HK-2 (cell line): ENCODE results near the gene GMPS.
A peak's percentile ranks its signal among the peaks of the same experiment; 100 is the strongest.
"Not testable (repeated sequence)": the region's sequence is repeated elsewhere in the genome, so short reads cannot be mapped to it uniquely, and the experiment has no call there.

Experiments used
- DNase-seq: peaks from one replicate; pipeline ENCODE4 v3.0.0-alpha.2; 2018; ENCODE audit not compliant: unreplicated experiment

Gene GMPS

DNA sequence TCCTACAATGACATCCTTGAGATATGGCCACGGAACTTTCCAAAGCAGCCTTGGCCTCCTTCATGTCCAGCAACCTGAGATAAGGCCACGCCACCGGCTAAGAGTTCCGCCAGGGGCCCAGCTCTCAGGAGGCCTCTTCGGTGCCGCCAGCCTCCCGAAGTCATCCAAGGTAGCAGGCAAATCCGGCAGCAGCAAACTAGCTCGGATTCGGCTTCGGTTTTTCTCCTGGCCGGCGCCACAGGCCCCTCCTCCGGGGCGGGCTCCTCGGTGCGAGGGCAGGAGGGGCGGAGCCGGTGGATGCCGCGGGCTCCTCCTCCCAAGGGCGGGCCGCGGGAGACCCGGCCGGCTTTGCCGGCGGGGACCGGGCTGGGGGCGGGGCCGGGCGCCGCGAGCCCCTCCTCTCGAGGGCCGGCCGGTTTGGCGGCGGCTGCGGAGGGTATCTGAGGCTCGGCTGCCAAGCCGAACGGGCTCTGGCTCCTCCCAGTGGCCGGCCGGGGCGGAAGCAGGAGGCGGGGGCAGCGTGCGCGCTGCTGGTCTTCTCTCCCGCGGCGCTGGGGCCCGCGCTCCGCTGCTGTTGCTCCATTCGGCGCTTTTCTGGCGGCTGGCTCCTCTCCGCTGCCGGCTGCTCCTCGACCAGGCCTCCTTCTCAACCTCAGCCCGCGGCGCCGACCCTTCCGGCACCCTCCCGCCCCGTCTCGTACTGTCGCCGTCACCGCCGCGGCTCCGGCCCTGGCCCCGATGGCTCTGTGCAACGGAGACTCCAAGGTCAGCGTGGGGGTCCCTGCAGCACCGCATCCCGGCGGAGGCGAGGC is at the start of gene GMPS:
TSS of gene GMPS (plus strand) at position 518 of the 812 bp plus-strand sequence. CDS start at position 739, 221 bp downstream.
- DNase-seq = peak; percentile 97

DNA sequence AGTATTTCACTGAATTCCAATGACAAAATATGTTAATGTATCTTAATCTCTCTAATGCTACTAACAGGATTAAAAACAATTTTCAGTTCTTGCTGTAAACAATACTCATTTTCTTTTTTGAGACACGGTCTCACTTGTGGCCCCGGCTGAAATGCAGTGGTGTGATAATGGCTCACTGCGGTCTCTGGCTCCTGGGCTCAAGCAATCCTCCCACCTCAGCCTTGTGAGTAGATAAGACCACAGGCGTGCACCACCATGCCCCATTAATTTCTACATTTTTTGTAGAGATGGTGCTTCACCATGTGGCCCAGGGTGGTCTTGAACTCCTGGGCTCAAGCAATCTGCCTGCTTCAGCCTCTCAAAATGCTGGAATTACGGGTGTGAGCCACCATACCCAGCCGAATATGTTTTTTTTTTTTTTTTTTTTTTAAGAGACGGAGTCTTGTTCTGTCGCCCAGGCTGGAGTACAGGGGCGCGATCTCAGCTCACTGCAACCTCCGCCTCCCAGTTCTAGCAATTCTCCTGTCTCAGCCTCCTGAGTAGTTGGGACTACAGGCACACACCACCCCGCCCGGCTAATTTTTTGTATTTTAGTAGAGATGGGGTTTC is 41.9 kb upstream of the GMPS start:
- DNase-seq = not testable (repeated sequence)

DNA sequence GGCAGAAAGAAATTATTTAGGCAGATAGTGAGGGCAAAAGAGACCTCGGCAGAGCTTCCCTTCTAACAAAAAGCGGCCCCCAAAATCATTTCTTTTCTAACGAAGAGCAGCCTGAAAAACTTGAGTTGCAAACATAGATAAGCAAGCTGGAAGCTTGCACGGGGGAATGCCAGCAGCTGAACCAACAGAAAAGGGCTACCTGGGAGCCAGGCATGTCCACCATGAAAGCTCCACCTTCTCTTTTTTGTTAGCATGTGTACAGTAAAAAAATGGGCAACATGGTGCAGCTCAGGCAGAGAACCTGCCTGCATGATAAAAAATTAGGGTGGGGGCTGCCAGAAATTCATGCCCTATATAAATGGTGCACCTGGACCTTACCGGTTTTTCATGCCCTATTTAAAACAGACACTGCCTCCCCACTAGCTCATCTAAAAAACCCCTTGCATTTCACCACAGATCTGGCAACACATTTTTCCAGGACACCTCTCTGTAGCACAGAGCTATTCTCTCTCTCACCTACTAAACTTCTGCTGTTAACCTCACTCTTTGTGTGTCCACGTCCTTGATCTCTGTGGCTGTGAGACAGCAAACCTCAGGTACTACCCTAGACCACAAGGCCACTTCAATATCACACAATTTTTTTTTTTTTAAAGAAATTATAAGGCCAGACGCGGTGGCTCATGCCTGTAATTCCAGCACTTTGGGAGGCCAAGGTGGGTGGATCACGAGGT is 34.9 kb upstream of the GMPS start:
- no peak for DNase-seq

DNA sequence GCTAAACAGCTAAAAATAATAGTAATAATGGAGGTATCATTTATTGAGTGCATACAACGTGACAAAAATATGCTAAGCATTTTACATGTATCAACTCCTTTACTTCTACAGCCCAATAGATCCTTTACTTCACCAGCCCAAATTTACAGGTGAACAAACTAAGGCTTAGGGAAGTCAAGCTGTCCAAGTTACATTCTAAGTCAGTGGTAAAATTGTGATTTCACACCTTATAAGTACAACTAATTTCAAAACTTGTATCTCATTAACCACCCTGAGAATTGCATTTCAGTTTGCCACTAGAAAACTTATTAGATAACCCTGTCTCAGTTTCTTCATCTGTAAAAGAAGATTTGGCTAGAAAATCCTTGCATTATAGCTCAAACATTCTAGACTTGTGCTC is 26.9 kb upstream of the GMPS start:
- DNase-seq = no peak

DNA sequence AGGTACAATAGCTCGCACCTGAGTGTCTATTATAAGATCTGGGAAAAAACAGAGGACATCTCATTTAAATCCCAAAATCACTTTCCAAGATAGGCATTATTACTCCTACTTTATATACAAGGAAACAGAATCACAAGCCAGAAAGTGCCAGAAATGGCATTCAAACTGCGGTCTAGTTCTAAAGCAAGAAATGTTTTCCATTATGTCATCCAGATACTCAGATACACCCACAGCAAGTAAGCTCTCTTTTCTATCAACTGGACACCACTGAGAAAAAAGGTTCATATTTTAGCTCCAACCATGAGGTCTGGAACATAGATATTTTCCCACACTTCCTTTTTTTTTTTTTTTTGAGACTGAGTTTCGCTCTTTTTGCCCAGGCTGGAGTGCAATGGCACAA is 24.3 kb upstream of the GMPS start:
- DNase-seq = no peak

DNA sequence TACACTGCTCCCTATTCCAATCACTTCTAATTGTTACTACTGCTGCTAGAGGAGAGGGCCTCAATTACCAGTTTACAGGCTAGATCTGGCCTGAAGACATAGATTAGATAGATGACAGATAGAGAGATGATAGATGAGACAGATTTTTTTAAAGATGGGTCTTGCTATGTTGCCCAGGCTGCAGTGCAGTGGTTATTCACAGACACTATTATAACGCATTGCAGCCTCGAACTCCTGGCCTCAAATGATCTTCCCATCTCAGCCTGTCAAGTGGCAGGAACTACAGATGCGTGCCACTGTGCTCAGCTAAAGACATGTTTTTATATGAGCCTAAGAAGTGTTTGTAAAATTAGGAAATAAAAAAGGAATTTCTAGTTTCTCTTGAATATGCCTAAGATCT is 22.5 kb upstream of the GMPS start:
- no peak for DNase-seq

DNA sequence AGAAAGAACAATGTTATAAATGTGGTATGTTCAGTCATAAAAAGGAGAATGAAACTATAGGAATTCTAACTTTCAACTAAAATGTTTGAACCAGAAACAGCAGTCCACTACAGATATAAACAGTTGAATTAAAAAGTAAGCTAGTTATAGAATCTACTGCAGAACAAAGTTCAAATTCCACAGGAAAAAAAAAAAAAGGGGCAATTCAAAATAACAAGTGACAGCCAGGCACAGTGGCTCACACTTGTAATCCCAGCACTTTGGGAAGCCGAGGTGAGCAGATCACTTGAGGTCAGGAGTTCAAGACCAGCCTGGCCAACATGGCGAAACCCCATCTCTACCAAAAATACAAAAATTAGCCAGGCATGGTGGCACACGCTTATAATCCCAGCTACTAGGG is 21.0 kb upstream of the GMPS start:
- DNase-seq = not testable (repeated sequence)

DNA sequence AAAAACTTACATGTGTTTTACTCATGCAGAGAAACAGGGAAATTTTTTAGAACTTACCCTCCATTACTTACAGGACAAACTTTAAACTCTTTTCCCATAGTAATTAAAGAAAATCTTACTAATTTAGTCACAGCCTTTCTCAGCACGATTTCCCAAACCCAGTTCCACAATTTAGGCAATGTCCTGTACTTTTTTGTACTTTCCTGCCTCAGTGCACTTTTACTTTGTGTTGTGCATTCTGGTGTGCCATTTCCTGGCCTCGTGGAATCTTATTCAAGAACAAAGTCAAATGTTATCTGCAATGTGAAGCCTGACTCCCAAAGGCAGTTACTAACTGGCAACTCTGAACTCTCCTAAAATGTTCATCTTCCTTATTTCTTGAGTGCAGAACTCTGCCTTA is 18.1 kb upstream of the GMPS start:
- DNase-seq = no peak

DNA sequence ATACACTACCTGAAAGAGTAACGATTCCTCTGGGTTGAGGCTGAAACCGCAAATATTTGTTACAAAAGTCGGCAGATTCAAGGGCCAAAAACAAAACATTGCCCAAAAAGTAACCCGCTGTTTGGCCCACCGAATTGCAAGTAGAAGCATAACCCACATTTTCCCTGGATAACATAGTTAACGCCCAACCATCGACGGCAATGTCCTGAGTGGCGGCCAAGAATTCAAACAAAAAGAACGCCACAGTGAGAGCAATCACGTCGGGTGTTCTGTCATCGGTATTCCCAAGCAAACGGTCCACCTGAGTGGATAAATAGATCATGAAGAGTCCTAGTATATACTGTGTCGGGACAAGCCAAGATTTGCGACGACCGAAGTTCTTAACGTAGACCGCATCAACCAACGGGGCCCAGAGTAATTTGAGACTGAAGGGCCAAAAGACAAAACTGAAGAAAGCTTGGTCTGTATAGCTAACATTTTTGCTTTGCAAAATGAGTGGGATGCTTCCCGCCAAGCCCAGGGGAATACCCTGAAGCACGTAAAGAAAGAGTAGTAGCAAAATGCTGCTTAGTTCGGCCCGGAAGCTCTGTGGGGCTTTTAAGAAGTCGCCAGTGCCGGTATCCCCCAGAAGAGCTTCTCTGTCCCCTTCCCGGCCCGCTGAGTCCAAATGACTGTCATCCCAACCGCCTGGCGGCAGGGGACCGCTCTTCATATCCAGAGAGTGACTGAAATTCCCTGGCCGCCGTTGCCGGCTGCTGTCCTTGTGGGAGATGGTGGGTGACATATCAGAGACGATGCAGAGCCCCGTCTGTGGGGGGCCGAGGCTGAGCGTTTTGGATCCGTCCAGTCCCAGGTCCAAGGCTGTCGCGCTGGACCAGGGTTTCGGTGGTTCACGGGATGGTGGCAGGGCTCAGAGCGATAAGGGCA is 17.0 kb upstream of the GMPS start:
- peak; percentile 17 for DNase-seq

DNA sequence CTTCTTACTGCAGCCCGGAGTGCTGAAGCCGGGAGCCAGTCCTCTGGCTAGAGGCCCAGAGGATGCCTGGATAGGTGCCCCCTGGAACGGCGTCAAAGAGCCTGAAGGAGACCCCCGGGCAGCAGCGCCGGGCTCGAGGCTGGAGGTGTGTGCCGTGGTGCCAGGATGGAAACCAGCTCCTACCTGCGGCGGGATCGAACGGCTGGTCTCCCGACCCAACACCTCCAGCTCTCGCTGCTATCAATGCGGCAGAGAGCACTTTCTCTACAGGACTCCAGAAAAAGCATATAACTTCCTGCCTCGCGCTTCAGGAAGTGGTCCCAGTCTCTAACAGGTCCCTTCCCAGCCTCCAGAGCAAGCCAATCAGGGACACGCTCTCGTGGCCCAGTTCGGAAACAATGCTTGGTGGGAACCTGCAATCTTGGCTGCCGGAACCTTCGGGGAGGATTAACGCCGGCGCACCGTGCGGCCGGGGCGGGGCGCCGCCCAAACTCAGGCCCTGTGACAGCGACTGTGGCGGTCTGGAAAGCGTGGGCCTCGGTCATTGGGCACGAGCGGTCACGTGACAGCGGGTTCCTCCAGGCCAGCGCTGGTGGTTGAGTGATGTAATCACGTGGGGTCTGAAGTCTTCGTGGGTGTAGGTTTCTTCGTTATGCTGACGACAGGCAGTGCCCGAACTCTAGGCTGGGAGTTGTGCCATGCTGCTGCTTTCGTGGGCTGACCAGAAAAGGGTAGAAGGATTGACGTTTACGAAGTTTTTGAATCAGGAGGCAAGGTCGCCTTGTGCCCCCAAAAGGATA is 16.1 kb upstream of the GMPS start, which contains the start of gene SLC33A1:
TSS of gene SLC33A1 (minus strand) at position 287 of the 800 bp plus-strand sequence. CDS start 430 bp downstream, outside the sequence.
- DNase-seq = peak; percentile 100

DNA sequence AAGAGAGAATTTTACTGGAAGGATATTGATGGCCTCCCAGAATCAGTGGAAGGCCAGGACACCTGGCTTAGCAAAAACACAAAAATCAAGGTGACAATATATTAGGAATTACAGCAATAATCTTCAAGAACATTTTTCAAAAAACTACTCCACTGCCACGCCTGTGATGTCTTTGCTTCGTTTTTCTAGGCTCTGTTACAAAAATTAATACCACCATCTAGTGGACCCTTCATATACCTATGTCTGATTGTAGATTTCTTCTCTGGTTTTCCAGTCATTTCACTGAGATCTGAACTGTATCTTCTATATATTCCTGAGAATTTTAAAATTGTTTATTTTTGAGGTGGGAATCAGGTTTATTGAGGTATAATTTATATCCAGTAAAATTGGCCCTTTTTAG is 10.6 kb upstream of the GMPS start:
- DNase-seq = no peak

DNA sequence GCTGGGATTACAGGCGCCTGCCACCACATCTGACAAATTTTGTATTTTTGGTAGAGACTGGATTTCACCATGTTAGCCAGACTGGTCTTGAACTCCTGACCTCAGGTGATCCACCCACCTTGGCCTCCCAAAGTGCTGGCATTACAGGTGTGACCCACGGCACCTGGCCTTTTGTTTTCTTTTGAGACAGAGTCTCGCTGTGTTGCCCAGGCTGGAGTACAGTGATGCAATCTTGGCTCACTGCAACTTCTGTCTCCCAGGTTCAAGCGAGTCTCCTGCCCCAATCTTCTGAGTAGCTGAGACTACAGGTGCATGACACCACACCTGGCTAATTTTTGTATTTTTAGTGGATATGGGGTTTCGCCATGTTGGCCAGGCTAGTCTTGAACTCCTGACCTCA is 10.0 kb upstream of the GMPS start:
- not testable (repeated sequence) for DNase-seq

DNA sequence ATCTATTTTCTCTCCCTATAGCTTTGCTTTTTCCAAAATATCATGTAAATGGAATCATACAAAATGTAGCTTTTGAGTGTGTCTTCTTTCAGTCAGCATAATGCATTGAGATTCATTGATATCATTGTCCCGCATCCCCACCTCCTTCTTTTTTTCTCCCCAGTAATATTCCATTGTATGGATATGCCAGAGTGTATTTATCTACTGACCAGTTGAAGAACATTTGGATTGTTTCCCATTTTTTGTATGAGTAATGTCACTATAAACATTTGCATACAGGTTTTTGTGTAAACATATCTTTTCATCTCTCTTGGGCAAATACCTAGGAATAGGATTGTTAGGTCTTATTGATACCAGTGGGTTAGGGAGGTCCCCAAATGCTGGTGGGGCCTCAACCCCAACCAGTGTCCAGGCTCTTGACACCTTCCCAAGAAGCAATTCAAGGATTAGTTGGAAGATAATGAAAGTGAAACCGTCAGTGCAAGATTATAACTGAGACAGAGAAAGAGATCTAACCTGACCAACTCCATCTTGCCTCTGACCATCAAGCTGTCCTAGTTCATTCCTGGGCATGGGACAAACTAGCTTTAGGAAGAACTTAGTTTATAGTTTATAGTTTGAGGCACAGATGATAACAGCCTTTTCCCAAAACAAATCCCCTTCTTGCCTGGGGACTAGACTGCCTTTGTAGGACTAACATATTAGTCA is 8.8 kb upstream of the GMPS start:
- no peak for DNase-seq

DNA sequence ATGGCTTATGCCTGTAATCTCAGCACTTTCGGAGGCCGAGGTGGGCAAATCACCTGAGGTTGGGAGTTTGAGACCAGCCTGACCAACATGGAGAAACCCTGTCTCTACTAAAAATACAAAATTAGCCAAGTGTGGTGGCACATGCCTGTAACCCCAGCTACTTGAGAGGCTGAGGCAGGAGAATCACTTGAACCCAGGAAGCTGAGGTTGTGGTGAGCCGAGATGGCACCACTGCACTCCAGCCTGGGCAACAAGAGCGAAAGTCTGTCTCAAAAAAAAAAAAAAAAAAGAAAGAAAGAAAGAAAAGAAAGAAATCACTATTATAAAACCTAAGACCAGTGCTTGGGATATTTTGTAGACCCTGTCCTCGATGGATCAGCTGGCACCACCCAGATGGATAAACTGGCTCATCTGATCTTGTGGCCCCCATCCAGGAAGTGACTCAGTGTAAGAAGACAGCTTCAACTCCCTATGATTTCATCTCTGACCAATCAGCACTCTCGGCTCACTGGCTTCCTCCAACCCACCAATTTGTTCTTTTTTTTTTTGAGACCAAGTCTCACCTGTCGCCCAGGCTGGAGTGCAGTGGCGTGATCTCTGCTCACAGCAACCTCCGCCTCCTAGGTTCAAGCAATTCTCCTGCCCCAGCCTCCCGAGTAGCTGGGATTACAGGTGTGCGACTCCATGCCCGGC is 8.0 kb upstream of the GMPS start:
- DNase-seq = peak; percentile 64

DNA sequence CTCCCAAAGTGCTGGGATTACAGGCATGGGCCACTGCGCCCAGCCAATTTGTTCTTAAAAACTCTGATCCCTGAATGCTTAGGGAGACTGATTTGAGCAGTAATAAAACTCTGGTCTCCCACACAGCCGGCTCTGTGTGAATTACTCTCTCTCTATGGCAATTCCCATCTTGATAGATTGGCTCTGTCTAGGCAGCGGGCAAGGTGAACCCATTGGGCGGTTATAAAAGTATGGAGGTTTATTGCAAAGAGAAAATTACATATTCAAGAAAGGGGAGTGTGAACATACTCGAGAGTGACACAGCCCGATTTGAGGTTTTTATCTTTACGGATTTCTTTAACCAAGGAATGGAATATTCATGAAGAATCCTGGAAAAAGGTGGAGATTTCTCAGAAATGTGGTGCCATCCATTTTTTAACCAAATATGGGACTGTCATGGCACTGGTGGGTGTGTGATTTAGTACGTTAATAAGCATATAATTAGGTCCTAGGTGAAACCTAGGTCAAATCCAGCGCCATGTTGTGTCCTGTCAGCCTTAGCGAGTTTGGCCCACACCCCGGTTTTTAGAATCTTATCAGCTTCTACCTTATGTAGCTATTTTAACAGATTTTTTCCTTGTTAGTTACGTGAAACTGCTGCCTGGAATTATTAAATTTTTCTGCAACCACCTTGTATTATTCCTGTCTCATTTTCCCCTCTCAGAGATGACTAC is 7.2 kb upstream of the GMPS start:
- no peak for DNase-seq

DNA sequence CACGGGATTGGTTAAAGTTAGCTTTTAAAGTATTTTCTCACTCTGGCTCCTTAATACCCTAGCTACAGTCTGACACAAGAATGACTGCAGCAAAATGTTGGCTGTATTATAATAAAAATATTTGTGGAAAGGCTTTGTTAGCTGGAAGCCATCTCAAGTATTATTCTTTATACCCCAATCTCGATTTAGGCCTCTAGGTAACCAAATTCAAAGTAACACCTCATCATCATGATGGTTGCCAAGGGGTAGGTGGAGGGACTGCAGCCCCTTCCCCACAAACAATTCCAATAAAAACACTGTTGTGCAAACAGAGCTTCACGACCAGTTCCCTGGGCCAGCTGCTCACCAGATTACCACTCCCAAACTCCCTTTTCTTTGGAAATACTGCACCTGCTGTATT is 759 bp upstream of the GMPS start:
- no peak for DNase-seq

DNA sequence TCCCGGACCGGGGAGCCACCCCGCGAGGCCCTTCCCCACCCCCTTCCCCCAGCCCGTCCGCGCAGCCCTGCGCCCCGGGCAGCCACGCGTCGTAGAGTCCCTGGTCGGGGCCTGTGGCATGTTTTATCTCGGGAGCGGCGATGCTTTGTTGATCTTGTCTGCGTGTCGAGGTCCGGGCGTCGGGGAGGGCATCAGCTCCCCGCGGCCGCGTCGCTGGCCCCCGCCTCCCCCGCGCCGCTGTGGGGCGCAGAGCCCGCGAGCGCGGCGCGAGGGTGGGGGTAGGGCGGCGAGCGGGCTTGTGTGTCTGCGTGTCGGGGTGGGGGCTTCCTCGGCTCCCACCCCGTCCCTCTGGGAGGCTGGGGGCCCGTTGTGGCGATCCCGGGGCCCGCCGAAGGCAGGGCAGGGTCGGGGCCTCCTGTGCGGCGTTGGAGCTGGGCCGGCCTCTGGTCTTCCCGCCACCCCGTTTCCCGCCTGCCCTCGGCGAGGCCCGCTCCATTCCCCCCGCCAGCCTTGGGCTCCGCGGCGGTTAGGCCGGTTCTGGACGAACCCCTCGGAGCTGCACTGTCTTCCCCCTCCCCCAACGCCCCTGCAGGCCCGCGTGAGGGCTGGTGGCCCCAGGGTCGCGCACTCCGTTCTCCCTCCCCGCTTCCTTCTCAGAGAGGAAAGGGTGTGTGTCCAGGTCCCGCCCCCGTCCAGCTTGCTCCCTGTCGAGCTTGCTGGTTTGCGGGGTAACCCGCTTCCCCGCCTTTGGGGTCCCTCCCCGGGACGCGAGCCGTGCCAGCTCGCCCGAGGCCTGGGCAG is 695 bp downstream of the GMPS start:
- DNase-seq = peak; percentile 68

DNA sequence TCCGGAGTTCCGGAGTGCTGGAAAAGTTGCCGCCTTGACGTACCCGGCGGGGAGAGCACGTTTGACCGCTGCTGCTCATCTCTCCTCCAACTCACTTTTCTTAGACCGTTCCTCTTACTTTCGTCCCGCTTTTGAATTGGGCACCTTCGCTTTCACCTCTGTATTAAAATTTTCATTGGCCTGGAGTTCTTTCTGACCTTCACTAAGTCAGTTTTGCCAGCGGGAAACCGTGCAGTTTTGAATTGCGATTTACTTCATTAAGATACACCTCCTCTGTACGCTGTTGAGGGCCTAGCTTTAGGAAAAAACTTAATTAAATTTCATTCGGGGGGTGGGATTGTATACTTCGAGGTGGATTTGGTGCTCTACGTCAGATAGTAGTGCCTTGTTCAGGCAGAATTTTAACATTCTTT is 1.3 kb downstream of the GMPS start:
- no peak for DNase-seq
